Tibial artery (tissue), 4 donors: ENCODE data around the gene OR52J3.

Experiments used
- DNase-seq, 2 donors: peaks; one replicate each; pipeline ENCODE4 v3.0.0-alpha.2; 2019
- H3K27ac ChIP-seq, 2 donors: fragments of 200-600 bp; sonication (generic) in 1 of 2; 1 replicate in 1 of 2; 2 replicates in 1 of 2; pipeline ENCODE4 v1.5.1; 2018 to 2019; ENCODE audit warnings: mild to moderate bottlenecking in 1 of 2
- H3K27me3 ChIP-seq, 2 donors: fragments of 200-600 bp; sonication (generic) in 1 of 2; one replicate each; pipeline versions ENCODE4 v1.5.1 to v1.6.0; 2016 to 2019
- H3K36me3 ChIP-seq, 3 donors: fragments of 200-600 bp; sonication (generic) in 2 of 3; one replicate each; pipeline ENCODE4 v1.5.1; 2016 to 2019; ENCODE audit warnings: mild to moderate bottlenecking in 2 of 3
- H3K4me1 ChIP-seq, 4 donors: fragments of 200-600 bp; sonication (generic) in 2 of 4; 1 replicate in 3 of 4; 2 replicates in 1 of 4; pipeline ENCODE4 v1.5.1; 2016 to 2019
- H3K4me3 ChIP-seq, 2 donors: fragments of 200-600 bp; sonication (generic) in 1 of 2; 1 replicate in 1 of 2; 2 replicates in 1 of 2; pipeline ENCODE4 v1.5.1; 2018 to 2019; ENCODE audit warnings: mild to moderate bottlenecking in 2 of 2
- H3K9me3 ChIP-seq, 3 donors: fragments of 200-600 bp; sonication (generic) in 1 of 3; one replicate each; pipeline ENCODE4 v1.5.1; 2016 to 2019
- CTCF ChIP-seq, 2 experiments: fragments of 200-600 bp in 1 of 2; fragments of 450-650 bp in 1 of 2; IDR thresholded peaks; one replicate each; pipeline ENCODE4 v1.5.1; 2017 to 2019; ENCODE audit warnings: antibody characterized with exemption in 2 of 2, mild to moderate bottlenecking in 1 of 2, moderate library complexity in 1 of 2
- intact Hi-C: fragments of 100-400 bp; cut with DNase I; formaldehyde crosslinking; loops from one replicate; pipeline ENCODE4 v1.15.0; 2023; ENCODE audit warnings: low total_unique reads

The OR52J3 gene

DNA sequence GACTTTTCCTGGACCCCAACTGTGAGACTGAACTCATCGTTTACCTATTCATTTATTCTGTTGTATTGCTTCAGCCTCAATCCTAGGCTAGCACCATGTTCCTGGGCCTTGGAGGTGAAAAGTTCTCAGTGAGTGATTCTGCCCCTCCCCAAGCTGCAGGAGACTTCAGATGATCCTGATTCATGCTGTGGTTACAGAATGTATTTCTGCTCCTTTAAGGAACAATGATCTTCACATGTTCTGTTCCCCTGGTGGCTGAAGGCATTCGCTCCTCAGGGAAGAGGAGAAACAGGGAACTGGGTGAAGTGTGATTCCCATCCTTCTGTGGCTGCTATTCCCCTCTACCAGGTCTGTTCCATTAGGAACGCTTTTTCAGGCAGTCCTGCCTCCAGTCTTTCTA is 25.5 kb downstream of the OR52J3 start:
- H3K4me1 ChIP-seq: no peaks in the 10 kb centered on the region
- no peak overlapping the region for H3K27ac ChIP-seq
- no peak overlapping the region for H3K4me3 ChIP-seq
- intact Hi-C loops: no loop called here
- no peak for TF ChIP-seq CTCF (IDR thresholded peaks at IDR 0.05)
- no peaks in the 10 kb centered on the region for H3K9me3 ChIP-seq
- no peaks in the 10 kb centered on the region for H3K27me3 ChIP-seq
- H3K36me3 ChIP-seq: no peaks in the 10 kb centered on the region
- DNase-seq: no peak

GRCh38 chr11:5081405-5081804 is 35.1 kb downstream of the OR52J3 start:
- intact Hi-C loops: no loop called here
- no peak for TF ChIP-seq CTCF (IDR thresholded peaks at IDR 0.05)

GRCh38 chr11:5083602-5084001 is 37.3 kb downstream of the OR52J3 start:
- Histone ChIP-seq H3K36me3 (no peaks in the 10 kb centered on the region), H3K27me3 (no peaks in the 10 kb centered on the region), H3K27ac (no peak overlapping the region), H3K9me3 (no peaks in the 10 kb centered on the region), H3K4me3 (no peak overlapping the region), H3K4me1 (no peaks in the 10 kb centered on the region)
- no peak for TF ChIP-seq CTCF (IDR thresholded peaks at IDR 0.05)
- no peak for DNase-seq
- intact Hi-C loops: no loop called here

More at GRCh38 chr11:5081405-5081804, 35.1 kb downstream of the OR52J3 start:
- no peak overlapping the region for H3K4me3 ChIP-seq
- no peaks in the 10 kb centered on the region for H3K9me3 ChIP-seq
- H3K4me1 ChIP-seq: no peaks in the 10 kb centered on the region
- no peak overlapping the region for H3K27ac ChIP-seq
- DNase-seq: no peak
- no peaks in the 10 kb centered on the region for H3K36me3 ChIP-seq
- no peaks in the 10 kb centered on the region for H3K27me3 ChIP-seq

GRCh38 chr11:5088556-5088955 is 42.2 kb downstream of the OR52J3 start:
- Histone ChIP-seq H3K4me1 (no peaks in the 10 kb centered on the region), H3K27me3 (no peaks in the 10 kb centered on the region), H3K36me3 (no peaks in the 10 kb centered on the region), H3K27ac (no peak overlapping the region), H3K9me3 (no peaks in the 10 kb centered on the region), H3K4me3 (no peak overlapping the region)
- TF ChIP-seq CTCF (IDR thresholded peaks at IDR 0.05): no peak
- intact Hi-C loops: no loop called here
- no peak for DNase-seq

DNA sequence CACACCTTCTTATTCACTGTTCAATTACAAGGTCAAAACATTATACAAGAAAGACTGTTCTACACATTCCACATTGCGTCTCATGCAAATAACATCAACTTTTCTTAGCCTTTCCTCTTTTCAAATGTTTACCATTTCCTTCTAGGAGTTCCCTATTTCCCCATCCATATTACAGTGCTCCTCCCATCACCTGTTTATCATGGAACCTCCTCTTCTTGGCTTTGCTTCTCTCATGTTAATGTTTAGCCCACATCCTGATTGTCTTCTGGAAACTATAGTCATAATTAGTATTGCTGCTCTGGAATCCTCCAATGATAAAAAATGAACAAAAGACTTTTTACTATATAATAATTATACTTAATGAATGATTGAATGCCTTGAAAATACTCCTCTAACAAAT is 44.3 kb downstream of the OR52J3 start:
- Histone ChIP-seq H3K27me3 (no peaks in the 10 kb centered on the region), H3K4me1 (no peaks in the 10 kb centered on the region), H3K27ac (no peak overlapping the region), H3K9me3 (no peaks in the 10 kb centered on the region), H3K36me3 (no peaks in the 10 kb centered on the region), H3K4me3 (no peak overlapping the region)
- TF ChIP-seq CTCF (IDR thresholded peaks at IDR 0.05): no peak
- intact Hi-C loops: no loop called here
- DNase-seq: no peak
